Prostate gland (tissue), 2 donors: Measurements from ENCODE around the gene B4GALNT4. TPM values are rescaled to one million over a fixed set of nuclear protein-coding genes. Genes with fewer than 3 reads are reported as not detected.

Experiments used
- total RNA-seq, 2 donors: library from RNA; depleted of rRNA; stranded (reverse); fragments of >200 nt; gene quantifications; one replicate each; pipeline ENCODE4 v1.1.0, GENCODE V29; 2016

B4GALNT4 gene
- total RNA-seq, 2 donors from 2014 or later = 5.8 to 14.2 TPM

Other genes with a start within 250 kb of the B4GALNT4 start
- not detected for gene SCGB1C1, start 176.4 kb upstream of the B4GALNT4 start, total RNA-seq
- gene BET1L, start 162.1 kb upstream of the B4GALNT4 start, total RNA-seq = 10 to 100 TPM; 52.1 to 54.8 TPM
- 100 to 1,000 TPM in 1 of 2 donors, 10 to 100 TPM in 1; 82.3 to 114 TPM for gene RIC8A, start 161.8 kb upstream of the B4GALNT4 start, total RNA-seq
- gene SIRT3, start 133.2 kb upstream of the B4GALNT4 start, total RNA-seq = 10 to 100 TPM; 21.5 to 32.5 TPM
- 100 to 1,000 TPM in 1 of 2 donors, 10 to 100 TPM in 1; 87.4 to 129 TPM for gene PSMD13, start 132.5 kb upstream of the B4GALNT4 start, total RNA-seq
- 1 to 10 TPM in 1 of 2 donors, under 1 TPM in 1; 0.18 to 2.7 TPM for gene NLRP6, start 91.1 kb upstream of the B4GALNT4 start, total RNA-seq
- 10 to 100 TPM; 18.4 to 63.1 TPM for gene PGGHG, start 80.4 kb upstream of the B4GALNT4 start, total RNA-seq
- gene IFITM5, start 70.0 kb upstream of the B4GALNT4 start, total RNA-seq = not detected
- gene IFITM2, start 61.7 kb upstream of the B4GALNT4 start, total RNA-seq = 100 to 1,000 TPM in 1 of 2 donors, 10 to 100 TPM in 1; 96.6 to 149 TPM
- 100 to 1,000 TPM in 1 of 2 donors, 10 to 100 TPM in 1; 73.9 to 182 TPM for gene IFITM1, start 55.5 kb upstream of the B4GALNT4 start, total RNA-seq
- 100 to 1,000 TPM; 123 to 477 TPM for gene IFITM3, start 48.6 kb upstream of the B4GALNT4 start, total RNA-seq
- 10 to 100 TPM; 58.6 to 88.4 TPM for gene PKP3, start 24.7 kb downstream of the B4GALNT4 start, total RNA-seq
- 10 to 100 TPM; 40.4 to 75.6 TPM for gene SIGIRR, start 45.5 kb downstream of the B4GALNT4 start, total RNA-seq
- 1 to 10 TPM; 8.4 to 9.1 TPM for gene ANO9, start 72.5 kb downstream of the B4GALNT4 start, total RNA-seq
- gene PTDSS2, start 80.8 kb downstream of the B4GALNT4 start, total RNA-seq = 10 to 100 TPM; 46.3 to 50.3 TPM
- 100 to 1,000 TPM; 221 to 272 TPM for gene RNH1, start 137.7 kb downstream of the B4GALNT4 start, total RNA-seq
- 10 to 100 TPM; 47.0 to 62.8 TPM for gene HRAS, start 166.1 kb downstream of the B4GALNT4 start, total RNA-seq
- 1 to 10 TPM; 1.9 to 9.1 TPM for gene LRRC56, start 168.0 kb downstream of the B4GALNT4 start, total RNA-seq
- gene LMNTD2, start 191.2 kb downstream of the B4GALNT4 start, total RNA-seq = 10 to 100 TPM in 1 of 2 donors, 1 to 10 TPM in 1; 8.7 to 19.2 TPM
- 100 to 1,000 TPM in 1 of 2 donors, 10 to 100 TPM in 1; 49.4 to 107 TPM for gene RASSF7, start 191.5 kb downstream of the B4GALNT4 start, total RNA-seq
- 10 to 100 TPM; 20.8 to 55.2 TPM for gene PHRF1, start 207.0 kb downstream of the B4GALNT4 start, total RNA-seq
- 10 to 100 TPM; 34.7 to 39.8 TPM for gene IRF7, start 246.5 kb downstream of the B4GALNT4 start, total RNA-seq